Sigmoid colon (tissue), 4 donors: Measurements from ENCODE around the gene TSSK6.

Experiments used
- CTCF ChIP-seq, 4 experiments: fragments of 450-650 bp in 3 of 4; fragments of 200-600 bp in 1 of 4; IDR thresholded peaks; one replicate each; pipeline ENCODE4 v1.5.1; 2016 to 2019; ENCODE audit warnings: antibody characterized with exemption in 4 of 4, mild to moderate bottlenecking in 3 of 4, moderate library complexity in 2 of 4
- POLR2AphosphoS5 ChIP-seq, 4 donors: sonication (generic); formaldehyde crosslinking; IDR thresholded peaks; one replicate each; pipeline ENCODE4 v1.6.1; 2017; ENCODE audit warnings: antibody characterized with exemption in 4 of 4

GRCh38 chr19:19505669-19506326, 9.6 kb downstream of the TSSK6 start:
- TF ChIP-seq POLR2AphosphoS5 (IDR thresholded peaks at IDR 0.05) (no peak), CTCF (IDR thresholded peaks at IDR 0.05) (no peak)
